Smooth muscle cell (in vitro differentiated cells): Measurements from ENCODE around the gene CACNA1I. TPM values are rescaled to one million over a fixed set of nuclear protein-coding genes. Genes with fewer than 3 reads are reported as not detected.
"Not testable (repeated sequence)": the region's sequence is repeated elsewhere in the genome, so short reads cannot be mapped to it uniquely, and the experiment has no call there.

Source experiments
- DNase-seq: peaks from one replicate; lab custom pipeline; 2025; ENCODE audit not compliant: unreplicated experiment; lab: John Stamatoyannopoulos, UW
- H2AFZ ChIP-seq: fragments of 200-600 bp; sonication (generic); 2 replicates; pipeline ENCODE4 v1.6.0; 2016; ENCODE audit warnings: antibody characterized with exemption, low read depth, mild to moderate bottlenecking
- H3F3A ChIP-seq: fragments of 200-600 bp; sonication (generic); 2 replicates; pipeline ENCODE4 v1.6.0; 2017; ENCODE audit warnings: antibody characterized with exemption, low read depth
- H3K27ac ChIP-seq: fragments of 200-600 bp; sonication (generic); 2 replicates; pipeline ENCODE4 v1.5.1; 2016; ENCODE audit warnings: low read depth, mild to moderate bottlenecking
- H3K27me3 ChIP-seq: fragments of 200-600 bp; sonication (generic); 2 replicates; pipeline ENCODE4 v1.6.1; 2016; ENCODE audit warnings: low read depth, mild to moderate bottlenecking
- H3K36me3 ChIP-seq: fragments of 200-600 bp; sonication (generic); 2 replicates; pipeline ENCODE4 v1.5.1; 2016; ENCODE audit warnings: low read depth
- H3K4me1 ChIP-seq: fragments of 200-600 bp; sonication (generic); 2 replicates; pipeline ENCODE4 v1.5.1; 2016; ENCODE audit warnings: low read depth
- H3K4me2 ChIP-seq: fragments of 200-600 bp; sonication (generic); 2 replicates; pipeline ENCODE4 v1.6.0; 2016; ENCODE audit warnings: mild to moderate bottlenecking
- H3K4me3 ChIP-seq: fragments of 200-600 bp; sonication (generic); 2 replicates; pipeline ENCODE4 v1.5.1; 2016; ENCODE audit warnings: mild to moderate bottlenecking
- H3K79me2 ChIP-seq: fragments of 200-600 bp; sonication (generic); 2 replicates; pipeline ENCODE4 v1.6.0; 2016; ENCODE audit warnings: low read depth, mild to moderate bottlenecking
- H3K9ac ChIP-seq: fragments of 200-600 bp; sonication (generic); 2 replicates; pipeline ENCODE4 v1.6.0; 2016; ENCODE audit warnings: low read depth
- H3K9me3 ChIP-seq: fragments of 200-600 bp; sonication (generic); replicated peaks from 2 replicates; pipeline ENCODE4 v1.5.1; 2016; ENCODE audit warnings: low read depth
- H4K20me1 ChIP-seq: fragments of 200-600 bp; sonication (generic); 2 replicates; pipeline ENCODE4 v1.6.0; 2016; ENCODE audit warnings: low read depth
- WGBS: methylation state at CpG from one replicate; pipeline ENCODE4 v1.1.7; 2016; ENCODE audit warnings: low lambda C conversion rate; 5-methylcytosine and 5-hydroxymethylcytosine counted together
- polyA plus RNA-seq: library from polyadenylated mRNA; unstranded; fragments of >200 nt; fragmentation: Nextera tagmentation; extraction: Ambion mirVana; gene quantifications from 2 replicates; pipeline ENCODE4 v1.2.1, GENCODE V29; 2016
- total RNA-seq: library from RNA; depleted of rRNA; stranded (reverse); fragments of >200 nt; gene quantifications from 2 replicates; pipeline ENCODE4 v1.2.3, GENCODE V29; 2014
- TF ChIP-seq, protein P1 (sequence below): fragments of 200-600 bp; sonication (generic); IDR thresholded peaks from 2 replicates; pipeline ENCODE4 v1.5.1; 2017; ENCODE audit warnings: borderline replicate concordance, mild to moderate bottlenecking, antibody characterized with exemption; ENCODE audit not compliant: insufficient read depth, poor library complexity, severe bottlenecking

Gene CACNA1I
- total RNA-seq, result not detected in 2 replicates
- not detected in 2 replicates for polyA plus RNA-seq

DNA sequence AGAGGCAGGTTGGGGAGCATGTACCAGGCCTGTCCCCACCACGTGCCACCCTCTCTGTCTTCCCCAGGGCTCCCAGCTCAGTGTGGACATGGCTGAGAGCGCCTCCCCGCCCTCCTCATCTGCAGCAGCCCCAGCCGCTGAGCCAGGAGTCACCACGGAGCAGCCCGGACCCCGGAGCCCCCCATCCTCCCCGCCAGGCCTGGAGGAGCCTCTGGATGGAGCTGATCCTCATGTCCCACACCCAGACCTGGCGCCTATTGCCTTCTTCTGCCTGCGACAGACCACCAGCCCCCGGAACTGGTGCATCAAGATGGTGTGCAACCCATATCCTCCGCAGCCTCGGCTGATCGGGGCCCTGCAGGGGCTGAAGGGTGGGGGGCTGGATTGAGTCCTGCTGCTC lies at the start of gene CACNA1I:
CACNA1I (plus strand) TSS at position 89 of the 400 bp plus-strand sequence; CDS start at position 89, 0 bp downstream.
- Histone ChIP-seq H3K4me2 (no peak within 1 kb of the TSS), H3K4me3 (no peak within 1 kb of the TSS), H3K27me3 (no peaks in the 10 kb centered on the region), H3K36me3 (no peaks in the 10 kb centered on the region), H3K27ac (no peak within 1 kb of the TSS), H4K20me1 (no peaks in the 10 kb centered on the region), H3K9ac (no peak within 1 kb of the TSS), H3K9me3 (no peaks in the 10 kb centered on the region), H3K79me2 (no peaks in the 10 kb centered on the region), H3K4me1 (no peaks in the 10 kb centered on the region), H2AFZ (no peak within 1 kb of the TSS), H3F3A (no peaks in the 10 kb centered on the region)
- WGBS, result 89% methylated on average over 13 of the region's 14 CpGs
- DNase-seq, result no peak
- TF ChIP-seq, protein P1, sequence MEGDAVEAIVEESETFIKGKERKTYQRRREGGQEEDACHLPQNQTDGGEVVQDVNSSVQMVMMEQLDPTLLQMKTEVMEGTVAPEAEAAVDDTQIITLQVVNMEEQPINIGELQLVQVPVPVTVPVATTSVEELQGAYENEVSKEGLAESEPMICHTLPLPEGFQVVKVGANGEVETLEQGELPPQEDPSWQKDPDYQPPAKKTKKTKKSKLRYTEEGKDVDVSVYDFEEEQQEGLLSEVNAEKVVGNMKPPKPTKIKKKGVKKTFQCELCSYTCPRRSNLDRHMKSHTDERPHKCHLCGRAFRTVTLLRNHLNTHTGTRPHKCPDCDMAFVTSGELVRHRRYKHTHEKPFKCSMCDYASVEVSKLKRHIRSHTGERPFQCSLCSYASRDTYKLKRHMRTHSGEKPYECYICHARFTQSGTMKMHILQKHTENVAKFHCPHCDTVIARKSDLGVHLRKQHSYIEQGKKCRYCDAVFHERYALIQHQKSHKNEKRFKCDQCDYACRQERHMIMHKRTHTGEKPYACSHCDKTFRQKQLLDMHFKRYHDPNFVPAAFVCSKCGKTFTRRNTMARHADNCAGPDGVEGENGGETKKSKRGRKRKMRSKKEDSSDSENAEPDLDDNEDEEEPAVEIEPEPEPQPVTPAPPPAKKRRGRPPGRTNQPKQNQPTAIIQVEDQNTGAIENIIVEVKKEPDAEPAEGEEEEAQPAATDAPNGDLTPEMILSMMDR, result no peak

DNA sequence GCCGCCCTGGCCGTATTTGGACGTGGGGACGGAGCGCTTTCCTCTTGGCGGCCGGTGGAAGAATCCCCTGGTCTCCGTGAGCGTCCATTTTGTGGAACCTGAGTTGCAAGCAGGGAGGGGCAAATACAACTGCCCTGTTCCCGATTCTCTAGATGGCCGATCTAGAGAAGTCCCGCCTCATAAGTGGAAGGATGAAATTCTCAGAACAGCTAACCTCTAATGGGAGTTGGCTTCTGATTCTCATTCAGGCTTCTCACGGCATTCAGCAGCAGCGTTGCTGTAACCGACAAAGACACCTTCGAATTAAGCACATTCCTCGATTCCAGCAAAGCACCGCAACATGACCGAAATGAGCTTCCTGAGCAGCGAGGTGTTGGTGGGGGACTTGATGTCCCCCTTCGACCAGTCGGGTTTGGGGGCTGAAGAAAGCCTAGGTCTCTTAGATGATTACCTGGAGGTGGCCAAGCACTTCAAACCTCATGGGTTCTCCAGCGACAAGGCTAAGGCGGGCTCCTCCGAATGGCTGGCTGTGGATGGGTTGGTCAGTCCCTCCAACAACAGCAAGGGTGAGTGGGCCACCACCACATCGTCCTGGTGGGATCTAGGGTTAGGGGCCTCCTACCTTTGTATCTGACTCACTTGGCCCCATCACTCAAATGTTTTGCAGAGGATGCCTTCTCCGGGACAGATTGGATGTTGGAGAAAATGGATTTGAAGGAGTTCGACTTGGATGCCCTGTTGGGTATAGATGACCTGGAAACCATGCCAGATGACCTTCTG lies 49.3 kb upstream of the CACNA1I start:
- peak overlapping the region; percentile 95 for H3K4me3 ChIP-seq
- H3K36me3 ChIP-seq, H3K9me3 ChIP-seq, H2AFZ ChIP-seq, H3K27me3 ChIP-seq, DNase-seq: not testable (repeated sequence)
- peak overlapping the region; percentile 99 for H3K27ac ChIP-seq
- peaks cover 22% of the 10 kb centered on the region for H3K4me1 ChIP-seq
- WGBS, result 5% methylated on average over 26 of the region's 28 CpGs
- peaks cover 34% of the 10 kb centered on the region for H3K79me2 ChIP-seq
- H3K4me2 ChIP-seq, result peak overlapping the region; percentile 98
- H4K20me1 ChIP-seq, result peaks cover 59% of the 10 kb centered on the region
- H3F3A ChIP-seq, result peaks cover 34% of the 10 kb centered on the region
- H3K9ac ChIP-seq, result peak overlapping the region; percentile 99

DNA sequence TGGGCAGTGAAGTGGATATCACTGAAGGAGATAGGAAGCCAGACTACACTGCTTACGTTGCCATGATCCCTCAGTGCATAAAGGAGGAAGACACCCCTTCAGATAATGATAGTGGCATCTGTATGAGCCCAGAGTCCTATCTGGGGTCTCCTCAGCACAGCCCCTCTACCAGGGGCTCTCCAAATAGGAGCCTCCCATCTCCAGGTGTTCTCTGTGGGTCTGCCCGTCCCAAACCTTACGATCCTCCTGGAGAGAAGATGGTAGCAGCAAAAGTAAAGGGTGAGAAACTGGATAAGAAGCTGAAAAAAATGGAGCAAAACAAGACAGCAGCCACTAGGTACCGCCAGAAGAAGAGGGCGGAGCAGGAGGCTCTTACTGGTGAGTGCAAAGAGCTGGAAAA lies 48.5 kb upstream of the CACNA1I start:
- WGBS, result 45% methylated on average over 5 of the region's 5 CpGs
- Histone ChIP-seq H3K4me2 (peak overlapping the region; percentile 98), H3K4me1 (peaks cover 22% of the 10 kb centered on the region), H3K4me3 (peak overlapping the region; percentile 95), H3K79me2 (peaks cover 29% of the 10 kb centered on the region), H3F3A (peaks cover 32% of the 10 kb centered on the region), H3K27ac (peak overlapping the region; percentile 99), H4K20me1 (peaks cover 66% of the 10 kb centered on the region), H3K9ac (peak overlapping the region; percentile 99)
- DNase-seq, H3K27me3 ChIP-seq, H3K36me3 ChIP-seq, H3K9me3 ChIP-seq, H2AFZ ChIP-seq: not testable (repeated sequence)

GRCh38 chr22:39522567-39523300 lies 47.8 kb upstream of the CACNA1I start:
- Histone ChIP-seq H3K9me3 (no peaks in the 10 kb centered on the region), H3K27me3 (no peaks in the 10 kb centered on the region), H3K27ac (peak overlapping the region; percentile 99), H3F3A (peaks cover 32% of the 10 kb centered on the region), H3K4me2 (peak overlapping the region; percentile 98), H4K20me1 (peaks cover 72% of the 10 kb centered on the region), H3K36me3 (no peaks in the 10 kb centered on the region), H3K4me3 (peak overlapping the region; percentile 95), H3K9ac (peak overlapping the region; percentile 99), H2AFZ (no peak overlapping the region), H3K4me1 (peaks cover 22% of the 10 kb centered on the region), H3K79me2 (peaks cover 29% of the 10 kb centered on the region)
- no peak for DNase-seq
- TF ChIP-seq, protein P1, result no peak
- 41% methylated on average over 14 of the region's 14 CpGs for WGBS
